Endodermal cell (in vitro differentiated cells): ENCODE results near the gene FAM131A. TPM values are rescaled to one million over a fixed set of nuclear protein-coding genes. Genes with fewer than 3 reads are reported as not detected.
A peak's percentile ranks its signal among the peaks of the same experiment; 100 is the strongest.

Experiments
- DNase-seq: peaks from one replicate; pipeline ENCODE4 v3.0.0-alpha.2; 2017
- H3K27ac ChIP-seq: 2 replicates; pipeline ENCODE4 v1.5.1; 2013; ENCODE audit warnings: mild to moderate bottlenecking, low read depth, low read length, moderate library complexity
- H3K27me3 ChIP-seq: 2 replicates; pipeline ENCODE4 v1.6.1; 2013; ENCODE audit warnings: mild to moderate bottlenecking, low read length, moderate library complexity; ENCODE audit not compliant: insufficient read depth, control insufficient read depth, poor library complexity, severe bottlenecking
- H3K36me3 ChIP-seq: 2 replicates; pipeline ENCODE4 v1.7.0; 2013; ENCODE audit warnings: mild to moderate bottlenecking, low read length, moderate library complexity; ENCODE audit not compliant: control insufficient read depth, insufficient read depth
- H3K4me1 ChIP-seq: one replicate; pipeline ENCODE4 v1.7.0; 2013; ENCODE audit warnings: low read length; ENCODE audit not compliant: control insufficient read depth, insufficient read depth
- H3K4me3 ChIP-seq: 2 replicates; pipeline ENCODE4 v1.5.1; 2013; ENCODE audit warnings: mild to moderate bottlenecking, low read length, moderate library complexity
- H3K9ac ChIP-seq: 2 replicates; pipeline ENCODE4 v1.6.1; 2013; ENCODE audit warnings: mild to moderate bottlenecking, low read length, moderate library complexity; ENCODE audit not compliant: poor library complexity, severe bottlenecking; ENCODE audit errors: extremely low read depth
- H3K9me3 ChIP-seq: 2 replicates; pipeline ENCODE4 v1.6.1; 2013; ENCODE audit warnings: mild to moderate bottlenecking, low read length, moderate library complexity; ENCODE audit not compliant: control insufficient read depth
- H3K27ac Mint-ChIP-seq: 2 replicates; pipeline ENCODE4 v1.8.0; 2020; ENCODE audit warnings: mixed read lengths
- H3K27me3 Mint-ChIP-seq: 2 replicates; pipeline ENCODE4 v1.8.0; 2021; ENCODE audit warnings: mild to moderate bottlenecking, mixed read lengths; ENCODE audit not compliant: insufficient read depth
- H3K36me3 Mint-ChIP-seq: 2 replicates; pipeline ENCODE4 v1.8.0; 2020; ENCODE audit warnings: low read depth, mixed read lengths
- H3K4me1 Mint-ChIP-seq: 2 replicates; pipeline ENCODE4 v1.8.0; 2020; ENCODE audit warnings: mixed read lengths
- H3K4me3 Mint-ChIP-seq: 2 replicates; pipeline ENCODE4 v1.8.0; 2020; ENCODE audit warnings: mild to moderate bottlenecking, moderate library complexity, mixed read lengths
- H3K9me3 Mint-ChIP-seq: 2 replicates; pipeline ENCODE4 v1.8.0; 2020; ENCODE audit warnings: mild to moderate bottlenecking, mixed read lengths
- CTCF ChIP-seq: fragments of 200-600 bp; sonication (generic); conservative IDR thresholded peaks from 2 replicates; pipeline ENCODE4 v1.5.0; 2021; ENCODE audit warnings: antibody characterized with exemption, mild to moderate bottlenecking
- WGBS, 2 experiments: methylation state at CpG; one replicate each; pipeline versions ENCODE4 v1.1.5 to v1.1.7; 2013; ENCODE audit warnings: missing lambda C conversion rate in 2 of 2, mixed read lengths in 1 of 2; ENCODE audit not compliant: insufficient coverage in 1 of 2, insufficient read length in 1 of 2; 5-methylcytosine and 5-hydroxymethylcytosine counted together
- total RNA-seq, 2 donors: library from RNA; stranded (reverse); fragmentation: NEBNext Ultra II Directional in 1 of 2; extraction: Animal tissue kit (Norgen Biotek cat#: 25700) in 1 of 2; gene quantifications; 2 replicates in 1 of 2; 3 replicates in 1 of 2; pipeline ENCODE4 v1.2.1, GENCODE V29; 2021

The FAM131A gene
- total RNA-seq, 2 donors from 2014 or later: 18.3 to 24.1 TPM

- H3K4me1 ChIP-seq: peaks cover 7% of the 10 kb centered on the region
- no peak overlapping the region for H3K4me3 ChIP-seq
- peak overlapping the region; percentile 49 for H3K27ac Mint-ChIP-seq
- DNase-seq: peak; percentile 94
- H3K9me3 ChIP-seq: no peaks in the 10 kb centered on the region
- no peak overlapping the region for H3K9ac ChIP-seq
- H3K27ac ChIP-seq: no peak overlapping the region
- no peaks in the 10 kb centered on the region for H3K9me3 Mint-ChIP-seq
- TF ChIP-seq CTCF: peak; percentile 97
- H3K4me3 Mint-ChIP-seq: no peak overlapping the region
- WGBS, 2 experiments: 14 to 33% methylated on average over 2 to 5 of the region's 5 CpGs
- H3K36me3 ChIP-seq: peaks cover 29% of the 10 kb centered on the region
- peaks cover 33% of the 10 kb centered on the region for H3K4me1 Mint-ChIP-seq
- peaks cover 4% of the 10 kb centered on the region for H3K27me3 ChIP-seq
- H3K36me3 Mint-ChIP-seq: peaks cover 27% of the 10 kb centered on the region
- H3K27me3 Mint-ChIP-seq: peaks cover 4% of the 10 kb centered on the region
These were observed 34.2 kb downstream of the FAM131A start for GRCh38 chr3:184371570-184372018.

GRCh38 chr3:184372296-184372821 lies 35.0 kb downstream of the FAM131A start:
- no peak overlapping the region for H3K27ac ChIP-seq
- H3K27me3 ChIP-seq: peaks cover 4% of the 10 kb centered on the region
- peaks cover 5% of the 10 kb centered on the region for H3K27me3 Mint-ChIP-seq
- no peak overlapping the region for H3K27ac Mint-ChIP-seq
- H3K4me1 Mint-ChIP-seq: peaks cover 40% of the 10 kb centered on the region
- H3K4me3 ChIP-seq: no peak overlapping the region
- no peak overlapping the region for H3K4me3 Mint-ChIP-seq
- H3K36me3 Mint-ChIP-seq: peaks cover 19% of the 10 kb centered on the region
- peaks cover 9% of the 10 kb centered on the region for H3K4me1 ChIP-seq
- H3K36me3 ChIP-seq: peaks cover 21% of the 10 kb centered on the region
- no peak overlapping the region for H3K9ac ChIP-seq
- no peaks in the 10 kb centered on the region for H3K9me3 ChIP-seq
- no peak for TF ChIP-seq CTCF
- H3K9me3 Mint-ChIP-seq: no peaks in the 10 kb centered on the region
- no peak for DNase-seq
- 90 to 92% methylated on average over 6 to 8 of the region's 8 CpGs for WGBS, 2 experiments

- Histone ChIP-seq H3K9ac (no peak overlapping the region), H3K9me3 (no peaks in the 10 kb centered on the region), H3K4me1 (peaks cover 13% of the 10 kb centered on the region), H3K27me3 (peaks cover 4% of the 10 kb centered on the region), H3K36me3 (peaks cover 17% of the 10 kb centered on the region), H3K4me3 (no peak overlapping the region), H3K27ac (no peak overlapping the region)
- Mint-ChIP-seq H3K36me3 (peaks cover 15% of the 10 kb centered on the region), H3K4me3 (no peak overlapping the region), H3K27me3 (peaks cover 11% of the 10 kb centered on the region), H3K4me1 (peaks cover 45% of the 10 kb centered on the region), H3K9me3 (no peaks in the 10 kb centered on the region), H3K27ac (no peak overlapping the region)
- no peak for TF ChIP-seq CTCF
- 86 to 88% methylated on average over 1 to 5 of the region's 5 CpGs for WGBS, 2 experiments
- DNase-seq: peak; percentile 35
These were observed 35.5 kb downstream of the FAM131A start for GRCh38 chr3:184372911-184373310.
